ENCODE results near the gene CHIT1.

CHIT1 gene

DNA sequence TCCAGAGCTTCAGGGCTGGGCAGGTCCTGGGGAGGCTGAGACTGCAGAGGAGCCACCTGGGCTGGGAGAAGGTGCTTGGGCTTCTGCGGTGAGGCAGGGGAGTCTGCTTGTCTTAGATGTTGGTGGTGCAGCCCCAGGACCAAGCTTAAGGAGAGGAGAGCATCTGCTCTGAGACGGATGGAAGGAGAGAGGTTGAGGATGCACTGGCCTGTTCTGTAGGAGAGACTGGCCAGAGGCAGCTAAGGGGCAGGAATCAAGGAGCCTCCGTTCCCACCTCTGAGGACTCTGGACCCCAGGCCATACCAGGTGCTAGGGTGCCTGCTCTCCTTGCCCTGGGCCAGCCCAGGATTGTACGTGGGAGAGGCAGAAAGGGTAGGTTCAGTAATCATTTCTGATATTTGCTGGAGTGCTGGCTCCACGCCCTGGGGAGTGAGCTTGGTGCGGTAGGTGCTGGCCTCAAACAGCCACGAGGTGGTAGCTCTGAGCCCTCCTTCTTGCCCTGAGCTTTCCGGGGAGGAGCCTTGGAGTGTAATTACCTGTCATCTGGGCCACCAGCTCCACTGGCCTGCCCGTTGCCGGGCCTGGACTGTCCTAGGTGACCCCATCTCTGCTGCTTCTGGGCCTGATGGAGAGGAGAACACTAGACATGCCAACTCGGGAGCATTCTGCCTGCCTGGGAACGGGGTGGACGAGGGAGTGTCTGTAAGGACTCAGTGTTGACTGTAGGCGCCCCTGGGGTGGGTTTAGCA, 63.1 kb downstream of the CHIT1 start:
- in situ Hi-C loops (cut with MboI; ENCODE audit: low pct_unique_long_range_greater_than_20kb, low sequenced_read_pairs, unreplicated experiment), result no loop called here
- peak; percentile 51 for DNase-seq (ENCODE audit: low spot score)

More for the DNA sequence above, 63.1 kb downstream of the CHIT1 start:
- TF ChIP-seq, protein P1, sequence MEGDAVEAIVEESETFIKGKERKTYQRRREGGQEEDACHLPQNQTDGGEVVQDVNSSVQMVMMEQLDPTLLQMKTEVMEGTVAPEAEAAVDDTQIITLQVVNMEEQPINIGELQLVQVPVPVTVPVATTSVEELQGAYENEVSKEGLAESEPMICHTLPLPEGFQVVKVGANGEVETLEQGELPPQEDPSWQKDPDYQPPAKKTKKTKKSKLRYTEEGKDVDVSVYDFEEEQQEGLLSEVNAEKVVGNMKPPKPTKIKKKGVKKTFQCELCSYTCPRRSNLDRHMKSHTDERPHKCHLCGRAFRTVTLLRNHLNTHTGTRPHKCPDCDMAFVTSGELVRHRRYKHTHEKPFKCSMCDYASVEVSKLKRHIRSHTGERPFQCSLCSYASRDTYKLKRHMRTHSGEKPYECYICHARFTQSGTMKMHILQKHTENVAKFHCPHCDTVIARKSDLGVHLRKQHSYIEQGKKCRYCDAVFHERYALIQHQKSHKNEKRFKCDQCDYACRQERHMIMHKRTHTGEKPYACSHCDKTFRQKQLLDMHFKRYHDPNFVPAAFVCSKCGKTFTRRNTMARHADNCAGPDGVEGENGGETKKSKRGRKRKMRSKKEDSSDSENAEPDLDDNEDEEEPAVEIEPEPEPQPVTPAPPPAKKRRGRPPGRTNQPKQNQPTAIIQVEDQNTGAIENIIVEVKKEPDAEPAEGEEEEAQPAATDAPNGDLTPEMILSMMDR (IDR thresholded peaks at IDR 0.05; ENCODE audit: extremely low read depth, insufficient read depth, missing control alignments), result peak; percentile 39

Data from GM13977 (cell line).